NCI-H2196 (cell line): ENCODE measurements around the gene SOX6.
"Not testable (repeated sequence)": the region's sequence is repeated elsewhere in the genome, so short reads cannot be mapped to it uniquely, and the experiment has no call there.

ENCODE experiments used
- DNase-seq: peaks from one replicate; lab custom pipeline; 2025; ENCODE audit not compliant: unreplicated experiment; lab: John Stamatoyannopoulos, UW

The SOX6 gene

DNA sequence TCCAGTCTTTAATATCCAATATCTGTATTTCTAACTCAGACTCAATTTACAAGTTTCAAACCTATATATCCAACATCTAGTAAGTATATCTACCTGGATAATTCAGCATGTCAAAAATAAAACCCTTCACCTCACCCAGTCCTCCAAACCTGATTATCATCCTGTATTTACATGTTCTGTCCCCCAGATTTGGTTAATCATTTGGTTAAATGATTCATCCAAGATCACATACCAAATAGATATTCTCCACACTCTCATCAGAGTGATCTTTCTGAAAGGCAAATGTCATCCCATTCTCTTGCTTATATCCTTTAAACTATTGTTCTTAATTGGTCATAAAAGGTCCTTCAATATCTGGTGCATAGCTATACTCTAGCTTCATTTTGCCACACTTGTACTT lies 199.0 kb downstream of the SOX6 start:
- no peak for DNase-seq

DNA sequence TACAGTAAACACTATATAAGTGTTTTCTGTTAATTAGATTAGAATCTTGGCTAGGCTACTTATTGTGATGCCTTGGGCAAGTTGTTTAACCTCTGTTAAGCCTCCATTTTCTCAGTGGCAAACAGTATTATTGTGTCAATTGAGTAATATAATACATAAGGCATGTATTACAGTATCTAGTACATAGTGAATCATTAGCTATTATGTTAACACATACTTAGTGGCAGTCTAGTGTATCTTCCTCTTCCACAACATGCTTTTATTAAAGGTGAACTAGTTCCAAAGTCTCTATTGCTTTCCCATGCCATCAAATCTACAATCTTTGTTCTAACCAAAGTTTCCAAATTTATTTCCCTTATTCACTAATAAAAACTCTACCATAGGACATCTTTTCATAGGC lies 200.9 kb downstream of the SOX6 start:
- no peak for DNase-seq

DNA sequence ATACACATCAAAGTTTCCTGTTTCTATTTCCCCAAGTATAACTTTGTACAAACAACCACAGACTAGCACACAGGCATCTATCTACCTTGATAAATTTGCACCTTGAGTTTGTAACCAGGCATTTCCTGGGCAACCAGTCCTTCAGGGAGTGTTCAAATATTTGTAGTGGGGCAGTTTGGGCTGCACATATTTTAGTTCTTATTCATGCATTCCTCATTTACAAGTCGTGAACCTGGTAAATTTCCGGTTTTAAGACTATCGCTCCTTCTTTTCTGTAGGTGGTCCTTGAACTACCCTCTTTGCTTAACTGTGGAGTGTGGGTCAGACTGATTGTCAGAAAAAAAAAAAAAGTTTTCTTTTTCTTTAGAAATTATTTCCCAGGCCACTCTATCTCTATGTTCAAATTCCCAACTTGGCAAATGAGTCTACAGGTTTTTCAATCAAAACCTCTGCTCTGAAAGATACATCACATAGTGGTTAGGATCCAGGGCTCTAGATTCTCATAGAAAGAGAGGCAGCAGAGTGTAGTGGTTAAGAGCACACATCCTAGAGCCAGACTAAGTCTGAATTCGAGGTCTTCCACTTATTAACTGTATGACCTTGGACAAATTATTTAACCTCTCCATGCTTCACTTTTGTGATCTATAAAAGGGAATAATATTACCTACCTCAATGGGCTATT lies 201.5 kb downstream of the SOX6 start:
- no peak for DNase-seq

DNA sequence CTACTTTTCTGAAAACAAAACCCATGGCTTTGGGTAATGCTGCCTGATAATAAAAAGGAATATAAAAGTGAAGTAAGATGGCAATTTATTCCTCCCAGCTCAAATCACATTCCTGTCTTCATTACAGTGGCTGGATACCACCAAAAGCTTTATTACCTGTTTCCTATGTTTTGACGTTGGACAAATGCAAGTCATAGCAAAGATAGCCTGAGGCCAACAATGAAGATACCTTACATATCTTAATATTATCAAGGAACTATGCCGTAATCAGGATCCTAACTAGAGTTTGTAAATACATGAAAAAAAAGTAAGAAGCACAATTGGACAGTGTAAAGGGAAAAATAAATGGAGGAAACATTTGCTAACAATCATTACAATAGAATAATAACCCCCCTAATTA lies 202.4 kb downstream of the SOX6 start:
- DNase-seq: no peak

DNA sequence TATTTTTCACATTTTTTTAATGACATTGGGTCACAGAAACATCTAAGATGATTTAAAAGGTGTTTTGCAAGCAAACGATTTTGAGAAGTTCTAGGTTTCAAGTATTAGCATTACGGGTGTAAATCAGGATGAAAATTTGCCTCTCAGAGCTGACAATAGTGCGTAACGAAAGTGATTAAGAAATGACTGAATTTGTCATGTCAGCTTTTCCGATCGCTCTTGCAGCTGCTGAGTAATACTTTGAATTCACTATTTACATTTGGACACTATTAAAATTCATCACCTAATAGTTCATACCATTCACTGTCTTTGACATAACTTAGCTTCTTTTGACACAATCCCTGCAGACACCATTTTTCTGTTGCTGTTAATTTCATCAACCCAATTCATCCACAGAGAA lies 205.2 kb downstream of the SOX6 start:
- no peak for DNase-seq

DNA sequence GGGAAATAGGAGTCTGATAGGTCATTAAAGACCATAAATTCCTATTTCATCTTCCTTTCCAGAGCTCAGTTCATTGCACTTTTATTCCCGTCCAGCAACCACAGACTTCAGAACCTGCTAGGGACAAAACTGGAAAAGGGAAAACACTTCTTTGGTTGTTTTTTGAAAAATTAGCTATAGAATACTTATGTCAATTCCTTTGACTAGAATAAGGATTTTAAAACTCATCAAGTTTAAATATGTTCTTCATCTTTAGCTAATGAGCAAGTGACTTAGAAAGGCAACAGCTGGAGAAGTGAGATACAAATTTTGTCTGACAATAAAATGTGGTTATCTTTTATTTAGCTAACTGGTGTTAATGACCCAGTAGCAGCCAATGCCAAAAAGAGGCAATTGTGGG lies 206.9 kb downstream of the SOX6 start:
- no peak for DNase-seq

GRCh38 chr11:16148301-16148931 lies 207.9 kb downstream of the SOX6 start:
- DNase-seq: no peak

- DNase-seq: not testable (repeated sequence)
Measured at GRCh38 chr11:16146980-16147379, 209.4 kb downstream of the SOX6 start.

- DNase-seq: not testable (repeated sequence)
Measured at GRCh38 chr11:16141614-16142013, 214.7 kb downstream of the SOX6 start.

DNA sequence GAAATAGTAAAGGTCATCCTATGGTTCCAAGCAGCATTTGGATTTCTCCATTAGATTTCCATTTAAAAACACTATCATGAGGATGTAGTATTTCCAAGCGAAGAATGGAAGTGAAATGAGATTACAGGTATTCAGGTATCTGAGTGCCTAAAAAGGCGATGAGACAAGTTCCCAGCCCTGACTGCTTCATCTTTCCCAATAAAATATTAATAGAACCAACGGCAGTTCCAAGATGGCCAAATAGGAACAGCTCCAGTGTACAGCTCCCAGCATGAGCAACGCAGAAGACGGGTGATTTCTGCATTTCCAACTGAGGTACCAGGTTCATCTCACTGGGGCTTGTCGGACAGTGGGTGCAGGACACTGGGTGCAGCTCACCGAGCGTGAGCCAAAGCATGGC lies 215.2 kb downstream of the SOX6 start:
- not testable (repeated sequence) for DNase-seq

GRCh38 chr11:16136792-16137390 lies 219.5 kb downstream of the SOX6 start:
- no peak for DNase-seq

DNA sequence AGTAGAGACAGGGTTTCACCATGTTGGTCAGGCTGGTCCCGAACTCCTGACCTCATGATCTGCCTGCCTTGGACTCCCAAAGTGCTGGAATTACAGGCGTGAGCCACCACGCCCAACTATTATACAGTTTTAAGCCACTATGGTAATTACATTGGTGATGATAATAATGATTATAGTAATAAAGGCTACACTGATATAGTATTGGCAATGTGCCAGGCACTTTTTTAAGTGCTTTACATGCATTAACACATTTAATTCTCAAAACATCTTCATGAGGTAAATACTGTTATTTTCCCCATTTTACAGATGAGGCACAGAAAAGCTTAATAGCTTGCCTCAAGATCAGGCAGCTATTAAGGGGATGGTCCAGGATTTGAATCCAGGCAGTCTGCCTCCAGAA lies 222.5 kb downstream of the SOX6 start:
- DNase-seq: no peak

DNA sequence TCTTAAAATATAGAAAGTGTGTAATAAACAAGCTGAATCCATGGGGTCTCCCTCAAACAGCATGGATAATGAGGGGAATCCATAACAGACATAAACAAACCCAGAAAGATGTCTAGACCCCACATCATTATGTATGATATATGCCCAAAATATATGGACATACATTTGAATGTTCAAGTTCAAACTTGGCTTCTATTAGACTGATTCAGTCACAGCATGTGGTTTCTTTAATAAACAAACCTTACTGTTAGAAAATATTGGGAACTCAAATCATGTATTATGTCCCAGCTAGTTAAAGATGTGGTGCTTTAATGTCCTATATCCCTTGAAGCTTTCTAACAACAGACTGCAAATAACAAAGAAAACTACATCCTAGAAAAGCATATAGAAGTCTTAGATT lies 228.6 kb downstream of the SOX6 start:
- no peak for DNase-seq

DNA sequence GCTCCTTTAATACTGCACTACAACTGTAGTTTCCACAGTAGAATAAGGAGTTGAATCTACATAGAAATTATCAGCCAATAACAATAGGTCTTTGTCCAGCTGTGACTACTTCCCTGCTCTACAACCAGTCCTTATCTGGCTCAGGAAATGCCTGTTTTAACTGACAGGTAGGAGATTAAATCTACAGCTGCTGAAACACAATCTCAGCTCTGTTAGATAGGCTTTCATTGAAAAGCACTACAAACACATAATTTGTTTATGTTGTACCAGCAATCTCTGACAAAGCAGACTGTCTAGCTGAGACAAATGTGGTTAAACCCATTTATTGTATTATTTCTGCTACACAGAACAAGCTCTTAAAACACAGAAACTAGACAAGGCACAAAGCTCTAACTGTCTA lies 230.0 kb downstream of the SOX6 start:
- DNase-seq: peak; percentile 43

DNA sequence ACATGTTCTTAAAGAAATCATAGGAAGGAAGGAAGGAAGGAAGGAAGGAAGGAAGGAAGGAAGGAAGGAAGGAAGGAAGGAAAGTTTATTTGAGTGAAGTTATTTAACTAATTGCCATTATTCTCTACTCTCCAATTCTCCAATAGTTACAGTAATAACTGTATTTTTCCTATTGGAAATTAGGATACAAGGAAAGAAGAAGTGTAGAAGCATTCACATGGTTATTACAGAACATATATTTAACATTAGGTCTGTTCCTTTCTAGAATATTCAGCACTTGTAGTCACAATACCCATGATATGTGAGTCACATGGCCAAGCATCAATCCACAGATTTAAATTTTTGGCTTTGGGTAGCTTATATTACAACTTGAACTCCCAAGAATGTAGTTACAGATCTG lies 230.6 kb downstream of the SOX6 start:
- no peak for DNase-seq

DNA sequence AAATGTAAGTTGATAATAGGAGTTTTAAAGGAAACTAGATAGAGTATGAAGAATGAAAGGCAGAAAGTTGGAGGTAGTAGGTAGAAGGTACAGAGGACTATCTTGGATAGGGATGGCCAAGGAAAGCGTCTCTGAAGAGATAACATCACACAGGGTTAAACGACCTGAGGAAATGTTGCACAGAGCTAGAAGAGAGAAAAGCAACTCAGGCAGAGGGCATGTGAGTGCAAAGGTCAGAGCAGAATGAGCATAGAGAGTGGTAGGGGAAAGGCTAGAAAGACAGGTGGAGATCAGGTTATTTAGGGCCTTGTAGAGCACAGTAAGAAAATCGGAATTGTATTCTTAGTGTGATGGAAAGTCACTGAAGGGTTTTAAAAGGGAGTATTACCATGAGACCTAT lies 232.0 kb downstream of the SOX6 start:
- DNase-seq: no peak

DNA sequence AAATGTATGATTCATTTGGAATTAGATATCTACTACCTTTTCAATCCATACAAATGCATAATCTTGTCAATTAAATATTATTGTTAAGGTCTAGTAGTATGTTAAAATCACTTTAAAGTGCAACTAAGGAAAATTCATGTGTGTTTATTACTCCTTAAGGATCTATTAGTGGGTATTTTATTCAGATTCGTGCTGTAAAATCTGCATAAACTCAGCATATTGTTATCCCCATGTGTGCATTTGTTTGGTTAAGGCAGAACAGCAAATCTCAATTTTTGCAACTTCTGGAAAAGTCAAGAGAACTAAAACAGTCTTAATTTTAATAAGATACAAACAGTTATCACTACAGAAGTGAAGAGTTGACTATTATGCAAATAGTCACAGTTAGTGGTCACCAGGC lies 234.5 kb downstream of the SOX6 start:
- DNase-seq: no peak

DNA sequence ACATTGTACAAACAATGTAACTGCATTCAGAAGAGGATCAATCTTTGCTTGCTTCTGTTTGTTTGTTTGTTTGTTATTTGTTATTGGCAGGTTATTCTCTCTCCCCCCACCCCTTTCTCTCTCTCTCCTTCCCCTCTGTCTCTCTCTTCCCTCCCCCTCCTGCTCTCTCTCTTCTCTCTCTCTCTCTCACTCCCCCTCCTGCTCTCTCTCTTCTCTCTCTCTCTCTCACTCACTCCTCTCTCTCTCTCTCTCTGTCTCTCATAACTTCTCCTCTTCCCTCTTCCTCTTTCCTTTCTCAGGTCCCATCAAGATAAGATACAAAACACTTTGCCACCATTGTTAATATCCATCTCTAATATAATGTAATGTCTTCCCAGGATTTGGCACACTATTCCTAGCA lies 236.3 kb downstream of the SOX6 start:
- no peak for DNase-seq

DNA sequence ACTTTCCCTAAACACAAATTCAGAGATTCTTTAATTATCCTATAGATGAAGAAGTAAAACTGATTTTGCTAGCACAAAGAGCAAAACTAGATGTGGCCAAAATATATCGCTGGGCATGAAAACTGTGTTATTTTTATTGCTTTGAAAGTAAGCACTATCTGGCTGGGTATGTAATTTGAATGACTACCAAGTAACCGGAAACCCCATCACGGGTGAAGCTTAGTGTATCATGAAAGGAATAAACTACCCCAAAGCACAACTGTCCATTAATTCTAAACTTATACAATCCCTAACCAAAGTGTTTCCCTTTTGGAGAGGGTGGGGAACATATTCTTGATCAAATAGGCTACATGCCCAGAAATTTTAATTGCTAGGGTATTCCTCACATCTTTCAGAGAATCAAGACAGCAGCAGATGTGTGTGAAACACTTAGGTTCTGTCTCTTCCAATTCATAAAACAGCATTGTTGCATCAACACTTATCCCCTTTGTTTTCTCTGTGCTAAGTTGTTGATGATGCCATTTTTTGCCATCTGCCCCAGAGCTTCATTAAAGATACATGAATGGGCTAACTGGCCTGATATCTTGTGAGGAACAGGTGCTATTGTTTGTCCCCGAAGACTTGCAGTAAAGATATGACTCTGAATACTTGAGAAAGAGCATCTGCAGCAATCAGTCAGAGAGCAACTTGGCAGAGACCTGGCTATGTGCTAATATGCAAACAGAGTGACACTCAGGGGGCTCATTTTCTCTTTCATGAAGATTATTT lies 238.2 kb downstream of the SOX6 start:
- peak; percentile 6 for DNase-seq

- DNase-seq: no peak
Measured at GRCh38 chr11:16114978-16115871, 241.1 kb downstream of the SOX6 start.

DNA sequence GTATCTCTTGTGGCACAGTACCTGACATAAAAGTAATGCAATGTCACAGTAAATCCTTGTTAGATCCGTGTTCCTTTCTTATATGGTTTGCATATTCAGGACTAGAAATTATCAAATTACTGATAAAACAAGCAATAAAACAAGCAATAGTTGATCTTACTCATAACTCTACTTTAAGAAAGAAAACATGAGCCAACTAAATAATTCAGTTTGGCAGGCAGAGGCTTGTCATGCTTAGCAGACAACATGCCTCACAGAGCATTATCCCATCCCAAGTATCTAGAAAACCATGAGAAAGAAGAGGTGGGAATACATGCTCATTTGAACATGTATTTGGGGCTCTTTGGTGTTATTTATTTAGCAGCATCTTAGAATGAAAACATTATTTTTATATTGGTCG lies 241.9 kb downstream of the SOX6 start:
- no peak for DNase-seq
